ENCODE data around the gene CADPS.

CADPS gene

DNA sequence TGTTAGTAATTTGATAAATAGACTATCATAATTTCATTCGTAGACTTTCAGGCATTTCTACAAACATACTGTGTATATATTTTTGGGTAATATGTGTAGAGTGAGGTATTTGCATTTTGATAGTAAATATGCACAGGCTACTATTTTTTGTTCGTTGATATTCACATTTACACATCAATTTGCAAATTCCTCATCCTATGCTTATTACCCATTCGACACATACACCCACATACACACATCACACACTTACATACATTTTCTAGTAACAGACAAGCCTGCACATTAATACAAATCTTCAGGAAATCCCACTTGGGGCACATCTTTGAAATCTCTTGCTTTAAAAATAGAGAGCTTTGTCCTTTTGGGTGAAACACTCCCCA, 373.9 kb downstream of the CADPS start:
- no peak for DNase-seq (ENCODE audit: low spot score)

DNA sequence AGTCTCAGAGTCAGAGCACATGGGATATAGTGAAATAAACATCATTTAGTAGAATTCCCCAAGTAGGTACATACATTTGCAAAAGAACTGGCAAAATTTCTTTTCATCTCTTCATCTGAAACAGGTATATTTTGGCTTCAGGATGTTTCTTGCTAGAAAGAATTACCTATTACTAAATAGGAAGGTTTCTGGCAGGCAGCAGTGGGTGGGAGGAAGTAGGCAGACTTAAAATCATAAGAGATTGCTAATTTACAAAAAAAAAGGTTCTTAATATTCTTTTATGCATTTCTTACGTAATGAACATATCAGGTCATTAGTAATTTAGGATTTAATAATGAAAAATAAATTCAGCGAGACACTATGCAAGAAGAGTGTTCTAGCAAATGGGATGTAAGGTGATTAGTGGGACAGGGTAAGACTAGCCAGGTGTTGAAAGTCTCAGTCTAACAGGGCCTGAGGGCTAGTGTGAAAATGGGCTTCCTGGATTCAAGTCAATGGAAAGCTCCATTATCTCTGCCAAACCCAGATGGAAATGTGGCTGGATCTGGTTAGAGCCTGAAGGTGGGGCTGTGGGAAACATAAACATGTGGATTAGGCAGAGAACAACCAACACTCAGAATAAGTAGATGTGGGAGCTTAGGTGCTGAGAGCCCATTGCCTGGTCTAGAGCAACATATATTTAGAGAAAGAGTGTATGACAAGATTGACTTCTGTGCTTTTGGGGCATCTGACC, 374.5 kb downstream of the CADPS start:
- DNase-seq (ENCODE audit: low spot score): no peak

DNA sequence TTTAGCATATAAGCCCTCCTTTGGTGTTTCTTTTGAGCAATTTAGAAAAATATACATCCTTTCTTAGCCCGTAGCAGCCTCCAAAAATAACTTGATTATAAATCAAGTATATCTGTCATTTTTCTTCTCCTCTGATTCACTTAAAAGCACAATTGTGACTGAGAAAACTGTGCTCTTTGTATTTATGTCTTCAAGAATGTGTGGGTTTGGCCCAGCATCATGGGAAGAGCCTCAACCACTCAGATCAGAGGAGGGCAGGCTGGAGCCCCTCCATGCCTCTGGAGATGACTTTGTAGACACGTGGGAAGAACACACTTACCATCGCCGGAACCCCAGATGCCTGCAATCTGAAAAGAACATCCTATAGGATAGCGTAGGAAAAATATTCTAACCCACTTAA, 378.1 kb downstream of the CADPS start:
- DNase-seq (ENCODE audit: low spot score): no peak

DNA sequence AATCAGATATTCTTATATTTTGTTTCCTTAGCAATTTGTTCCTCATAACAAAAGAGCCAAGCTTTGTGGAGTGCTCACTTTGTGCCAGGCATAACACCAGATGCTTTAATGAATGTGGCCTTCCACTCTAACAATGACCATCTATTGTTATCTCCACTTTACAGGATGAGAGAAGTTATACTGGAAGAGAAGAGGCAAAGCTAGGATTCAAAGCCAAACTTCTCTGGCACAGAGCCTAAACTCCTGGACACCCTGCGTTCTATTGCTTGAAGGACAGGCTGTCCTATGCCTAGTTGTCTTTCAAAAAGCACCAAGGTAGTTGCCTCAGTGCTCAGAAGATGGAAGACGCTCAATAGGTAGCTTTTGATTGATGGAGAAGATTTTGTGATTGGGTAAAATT, 378.7 kb downstream of the CADPS start:
- no peak for DNase-seq (ENCODE audit: low spot score)

DNA sequence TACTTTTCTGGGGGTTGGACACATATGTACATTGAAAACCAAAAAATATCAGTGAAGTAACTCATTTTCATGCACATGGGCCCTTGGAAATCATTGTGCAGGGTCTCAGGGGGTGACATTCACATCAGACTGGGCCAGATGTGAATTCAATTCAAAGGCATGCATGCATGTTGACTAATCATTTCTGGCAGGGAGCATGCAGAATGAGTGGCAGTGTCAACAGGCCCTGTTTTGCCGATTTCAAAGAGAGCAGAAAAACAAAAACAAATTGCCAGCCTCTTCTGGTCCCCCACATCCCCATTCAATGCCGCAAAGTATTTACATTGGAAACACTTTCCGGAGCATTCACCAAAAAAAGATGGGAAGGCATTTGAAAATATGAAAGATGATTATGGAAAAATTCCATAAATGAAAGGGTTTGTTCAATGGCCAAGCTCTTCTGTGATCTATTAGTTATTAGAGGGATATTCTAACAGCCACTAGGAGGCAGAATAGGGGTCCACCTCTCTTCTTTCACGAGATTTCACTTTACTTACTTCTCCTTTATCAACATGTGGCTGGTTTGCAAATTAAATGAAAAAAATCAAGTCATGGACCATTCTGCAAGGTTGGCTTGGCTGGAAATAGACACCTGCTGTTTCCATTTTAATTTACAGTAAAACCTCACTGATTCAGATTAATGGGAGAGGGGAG, 382.0 kb downstream of the CADPS start:
- no peak for DNase-seq (ENCODE audit: low spot score)

DNA sequence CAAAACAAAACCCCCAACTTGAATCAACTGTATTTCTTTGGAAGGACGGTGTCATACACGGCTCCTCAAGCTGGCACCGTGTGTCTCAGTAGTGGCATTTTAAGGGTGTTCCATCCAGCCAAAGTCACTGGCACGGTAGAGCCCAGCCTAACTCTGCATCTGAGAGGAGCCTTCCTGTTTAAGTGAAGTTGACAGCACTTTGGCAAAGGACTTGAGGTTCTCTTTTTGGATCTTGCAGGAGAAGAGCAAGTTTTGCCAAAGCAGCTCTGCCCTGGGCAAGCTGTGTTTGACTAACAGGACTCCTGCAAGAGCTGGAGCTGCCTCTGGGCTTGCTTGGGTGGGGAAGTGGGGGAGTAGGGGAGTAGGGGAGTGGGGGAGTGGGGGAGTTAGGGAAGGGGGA, 392.3 kb downstream of the CADPS start:
- no peak for DNase-seq (ENCODE audit: low spot score)

DNA sequence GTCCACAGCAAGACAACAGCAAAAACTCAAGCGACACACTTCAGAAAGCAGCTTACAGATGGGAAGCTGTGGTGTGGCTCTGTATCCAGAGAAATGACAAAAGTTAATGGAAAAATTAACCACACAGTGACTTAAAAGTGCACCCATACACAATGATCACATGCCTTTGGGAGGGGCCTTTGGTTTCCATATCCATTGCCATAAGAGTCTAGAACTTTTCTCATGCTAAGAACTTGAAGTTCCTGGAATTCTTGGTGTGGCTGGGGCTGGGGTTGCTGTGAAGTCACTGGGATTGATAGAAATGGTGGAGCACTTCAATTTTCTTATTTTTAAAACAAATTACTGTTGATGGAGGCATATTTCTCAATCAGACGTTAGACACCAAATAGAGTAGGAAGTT, 393.3 kb downstream of the CADPS start:
- DNase-seq (ENCODE audit: low spot score): no peak

DNA sequence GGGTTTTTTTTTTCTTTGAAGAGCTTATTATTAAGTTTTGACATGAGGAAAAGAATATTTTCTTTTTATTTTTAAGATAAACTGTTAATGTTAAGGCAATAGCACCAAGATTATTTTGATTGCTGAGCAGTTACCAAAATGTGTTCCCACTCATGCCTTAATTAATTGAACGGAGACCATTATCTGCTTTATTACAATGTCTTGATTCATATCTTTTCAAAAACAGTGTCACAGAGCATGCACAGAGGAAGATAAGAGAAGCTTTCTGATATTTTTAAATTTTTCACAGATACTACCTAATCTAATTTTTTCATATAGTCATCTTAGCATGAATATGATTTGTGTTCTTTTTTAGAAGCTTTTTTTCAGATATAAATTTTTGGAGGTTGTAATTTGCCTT, 395.2 kb downstream of the CADPS start:
- DNase-seq (ENCODE audit: low spot score): no peak

DNA sequence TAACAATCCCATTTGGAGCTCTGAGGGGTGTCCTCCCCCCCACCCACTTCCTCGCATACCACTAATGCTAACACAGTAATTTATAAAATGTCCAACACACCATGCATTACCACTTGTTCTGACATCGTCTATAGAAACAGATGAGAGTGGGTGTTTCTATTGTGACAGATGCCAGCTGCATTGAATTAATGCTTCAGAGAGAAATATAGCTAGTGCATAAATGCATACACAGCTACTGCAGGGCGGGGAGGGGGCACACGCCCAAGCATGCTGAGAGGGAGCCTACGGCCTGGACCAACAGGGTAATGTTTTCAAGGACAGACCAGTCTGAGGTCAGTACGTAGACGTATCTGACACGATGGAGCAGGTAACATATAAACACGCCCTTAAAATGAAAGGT, 395.9 kb downstream of the CADPS start:
- peak; percentile 46 for DNase-seq (ENCODE audit: low spot score)

DNA sequence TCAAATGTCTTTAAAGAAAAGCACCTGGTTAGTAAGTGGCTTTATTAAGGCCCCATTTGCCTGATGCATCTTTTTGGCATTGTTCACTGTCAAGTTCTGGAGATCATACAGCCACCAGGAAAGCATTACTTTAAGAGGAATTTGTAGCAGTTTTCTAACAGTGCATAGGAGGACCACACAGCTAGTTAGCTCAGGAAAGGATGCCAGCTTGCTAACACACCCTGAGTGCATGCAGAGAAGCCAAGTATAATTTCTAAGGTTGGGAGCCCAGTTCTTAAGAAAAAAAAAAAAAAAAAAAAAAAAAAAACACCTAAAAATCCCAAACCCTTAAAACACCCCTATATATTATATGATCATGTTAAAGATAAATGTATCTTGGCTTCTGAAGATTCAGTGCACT, 399.9 kb downstream of the CADPS start:
- no peak for DNase-seq (ENCODE audit: low spot score)

DNA sequence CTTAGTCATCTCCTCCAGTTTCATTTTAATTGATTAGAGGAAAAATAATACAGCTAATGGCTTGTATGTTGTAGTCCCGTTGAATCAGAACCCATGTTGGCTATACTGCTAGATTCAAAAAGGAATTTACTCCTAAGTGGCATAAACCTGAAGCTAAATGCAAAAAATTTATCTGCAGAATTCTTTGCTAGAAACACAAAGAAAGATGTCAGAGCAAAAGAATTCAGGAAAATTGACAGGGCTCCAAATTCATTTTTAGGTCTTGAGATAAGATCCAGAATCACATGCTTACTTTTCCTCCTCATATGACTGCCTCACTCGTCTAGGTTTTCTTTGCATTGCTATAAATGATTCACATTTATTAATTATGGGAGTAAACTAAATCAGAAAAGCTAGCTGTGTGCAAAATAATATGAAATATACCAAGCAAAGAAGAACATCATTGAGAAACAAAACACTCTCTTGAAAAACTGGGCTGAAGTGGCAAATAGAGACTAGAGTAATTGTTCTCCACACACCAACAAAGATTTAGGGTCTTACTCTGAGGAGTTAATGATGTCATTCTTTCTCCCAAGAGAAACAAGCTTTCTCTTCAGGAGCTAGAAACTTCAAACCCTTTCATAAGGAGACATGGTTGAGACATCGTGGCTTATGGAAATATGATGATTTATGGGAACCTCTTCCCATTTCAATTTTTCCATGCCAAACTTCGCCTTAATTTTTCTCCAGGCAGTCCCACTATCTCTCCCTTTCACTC, 407.1 kb downstream of the CADPS start:
- no peak for DNase-seq (ENCODE audit: low spot score)

DNA sequence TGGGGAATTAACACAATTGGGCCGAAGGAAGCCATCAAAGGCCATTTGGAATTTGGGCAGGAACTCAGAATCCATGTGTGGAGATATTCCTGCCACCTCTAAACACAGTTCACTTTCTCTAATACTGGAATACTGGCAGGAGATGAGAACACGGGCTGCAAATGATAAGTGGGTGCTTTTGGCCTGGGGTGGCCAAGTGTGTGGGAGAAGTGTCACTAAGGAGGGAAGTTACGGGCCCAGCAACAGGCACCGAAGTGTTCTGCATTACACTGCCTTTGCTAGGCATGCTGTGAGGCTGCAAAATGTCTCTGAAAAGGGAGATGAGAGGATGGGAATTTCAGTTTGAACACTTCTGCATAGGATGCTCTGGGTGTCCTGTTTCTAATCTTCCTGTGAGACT, 412.4 kb downstream of the CADPS start:
- DNase-seq (ENCODE audit: low spot score): no peak

DNA sequence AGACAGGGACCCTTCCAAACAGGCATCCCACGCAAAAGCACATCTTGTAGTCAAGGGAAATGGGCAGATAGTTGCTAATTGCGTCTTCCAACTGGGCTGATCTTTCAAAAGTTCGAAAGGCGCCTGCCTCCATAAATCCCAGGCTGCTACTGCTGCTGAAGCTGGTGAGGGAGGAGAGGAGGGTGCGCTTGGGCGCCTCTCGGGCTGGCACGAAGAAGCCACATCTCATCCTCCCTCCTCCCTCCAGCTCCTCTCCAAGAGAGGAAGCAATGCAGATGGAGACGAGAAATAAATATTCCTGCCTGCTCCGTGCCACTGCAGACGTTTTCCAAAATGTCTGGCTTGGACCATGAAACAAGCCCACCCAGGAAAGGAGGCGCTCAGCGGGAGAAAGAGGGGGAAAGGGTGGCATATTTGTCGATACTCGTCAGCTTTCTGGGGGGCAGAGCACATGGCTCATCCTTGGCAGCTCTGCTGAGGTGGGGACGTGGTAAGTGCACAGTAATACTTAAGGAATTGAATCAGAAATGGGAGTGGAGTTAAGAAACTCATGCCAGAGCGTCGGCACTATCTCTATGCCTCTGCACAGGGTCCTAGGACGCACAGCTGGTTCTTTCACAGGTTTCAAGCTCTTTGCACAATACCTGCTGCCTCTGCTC, 413.0 kb downstream of the CADPS start:
- DNase-seq (ENCODE audit: low spot score): no peak

DNA sequence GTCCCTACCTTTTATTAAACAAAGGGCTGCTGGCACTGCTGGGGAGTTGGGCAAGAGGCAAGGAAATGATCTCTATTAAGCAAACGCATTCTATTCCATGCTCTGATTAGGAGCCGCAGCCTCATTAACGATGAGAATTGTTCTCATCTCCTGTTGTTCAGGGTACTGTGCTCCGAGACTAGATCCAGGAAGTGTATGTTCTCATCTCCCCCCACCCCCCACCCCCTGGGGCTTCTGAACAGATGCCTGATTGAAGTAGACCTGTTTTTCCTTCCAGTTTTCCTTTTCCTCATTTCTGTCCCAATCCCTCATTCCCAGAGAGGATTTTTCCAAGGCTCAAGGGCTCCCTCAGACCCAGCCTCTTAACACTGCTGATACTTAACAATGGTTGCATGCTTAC, 420.3 kb downstream of the CADPS start:
- DNase-seq (ENCODE audit: low spot score): no peak

DNA sequence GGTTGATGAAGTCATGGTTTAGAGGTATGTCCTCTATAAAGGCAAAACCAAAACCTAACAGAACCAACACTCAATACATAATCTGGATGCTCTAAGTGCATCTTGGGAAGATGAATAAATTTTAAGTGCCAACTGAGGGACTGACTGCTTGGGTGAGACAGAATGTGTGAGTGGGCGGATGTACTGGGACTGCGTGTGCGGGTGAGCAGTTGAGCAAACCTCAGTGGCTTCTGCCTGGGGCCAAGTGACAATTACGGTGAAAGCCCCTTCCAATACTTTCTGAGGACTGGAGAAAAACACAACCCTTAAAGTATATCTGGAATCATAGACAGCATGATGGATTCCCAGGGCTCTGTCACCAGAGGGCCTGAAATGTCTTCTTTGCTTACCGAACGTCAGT, 421.8 kb downstream of the CADPS start:
- DNase-seq (ENCODE audit: low spot score): no peak

DNA sequence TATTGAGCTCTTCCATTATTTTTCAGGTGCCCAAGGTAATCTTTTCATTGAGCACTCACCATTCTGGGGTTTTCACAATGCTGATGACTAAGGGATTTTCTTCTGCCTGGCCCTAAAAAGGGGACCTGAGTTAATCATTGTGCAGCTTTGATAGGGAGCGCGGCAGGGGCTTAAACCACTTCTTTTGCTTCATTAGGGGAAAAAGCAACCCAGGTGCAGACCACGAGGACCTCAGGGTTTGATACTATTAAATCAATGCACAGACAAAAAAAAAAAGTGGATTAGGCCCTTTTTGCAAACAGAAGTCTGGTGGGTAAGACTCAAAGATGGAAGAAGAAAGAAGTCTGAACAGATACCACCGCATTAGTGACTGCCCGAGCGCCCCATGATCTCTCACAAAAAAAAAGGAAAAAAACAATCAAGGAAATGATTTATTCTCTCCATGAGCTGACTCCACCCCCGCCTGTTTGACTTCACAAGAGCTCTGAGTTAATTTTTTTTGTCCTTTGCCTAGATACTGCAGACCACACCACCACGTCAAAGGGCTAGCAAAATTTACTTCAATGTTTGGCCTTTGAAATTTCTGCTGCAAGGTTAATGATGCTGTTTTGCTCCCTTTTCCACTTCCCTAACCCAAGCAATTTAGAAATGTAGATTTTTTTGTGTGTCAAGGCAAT, 423.9 kb downstream of the CADPS start:
- DNase-seq (ENCODE audit: low spot score): no peak

DNA sequence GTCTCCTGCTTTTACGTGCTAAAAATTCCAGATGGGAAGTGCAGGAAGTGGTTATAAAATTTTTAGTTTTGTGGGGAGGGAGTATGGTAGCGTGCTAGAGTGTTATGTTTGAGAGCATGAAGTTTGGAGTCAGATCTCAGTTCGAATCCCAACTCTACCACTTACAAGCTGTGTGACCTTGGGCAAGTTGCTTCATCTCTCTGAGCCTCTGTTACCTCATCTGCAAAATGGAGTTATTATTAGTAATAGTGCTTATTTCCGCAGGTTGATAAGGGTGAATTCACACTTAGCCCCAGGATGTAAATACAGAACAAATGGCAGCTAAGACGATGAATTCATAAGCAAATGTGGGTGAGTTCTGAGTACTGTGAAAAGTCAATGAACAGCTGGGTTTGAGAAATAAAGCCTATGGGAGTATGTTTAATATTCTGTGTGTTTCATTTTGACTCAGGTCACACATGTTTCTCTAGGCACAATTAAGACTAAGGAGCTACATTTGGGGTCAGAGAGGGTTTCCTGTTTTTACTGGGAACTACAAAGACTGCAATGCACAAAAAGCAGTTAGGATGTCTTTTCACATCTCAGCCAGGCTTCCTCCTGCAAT, 428.8 kb downstream of the CADPS start:
- no peak for DNase-seq (ENCODE audit: low spot score)

DNA sequence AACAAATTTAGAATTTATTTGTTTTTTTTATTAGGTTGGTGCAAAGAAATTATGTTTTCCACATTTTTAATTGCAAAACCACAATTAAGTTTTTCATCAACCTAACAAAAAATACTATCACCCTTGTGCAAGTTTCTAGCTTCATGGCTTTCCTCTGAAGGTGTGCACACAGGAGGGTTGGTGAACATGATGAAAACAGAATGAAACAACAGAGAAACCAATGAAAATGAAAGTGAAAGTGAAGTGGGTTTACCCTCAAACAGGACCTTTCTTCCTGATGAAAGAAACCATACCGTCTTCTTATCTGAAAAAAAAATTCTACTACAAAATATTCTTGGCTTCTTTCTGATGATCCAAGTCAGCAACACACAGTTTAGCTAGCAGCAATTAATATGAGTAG, 429.9 kb downstream of the CADPS start:
- DNase-seq (ENCODE audit: low spot score): no peak

DNA sequence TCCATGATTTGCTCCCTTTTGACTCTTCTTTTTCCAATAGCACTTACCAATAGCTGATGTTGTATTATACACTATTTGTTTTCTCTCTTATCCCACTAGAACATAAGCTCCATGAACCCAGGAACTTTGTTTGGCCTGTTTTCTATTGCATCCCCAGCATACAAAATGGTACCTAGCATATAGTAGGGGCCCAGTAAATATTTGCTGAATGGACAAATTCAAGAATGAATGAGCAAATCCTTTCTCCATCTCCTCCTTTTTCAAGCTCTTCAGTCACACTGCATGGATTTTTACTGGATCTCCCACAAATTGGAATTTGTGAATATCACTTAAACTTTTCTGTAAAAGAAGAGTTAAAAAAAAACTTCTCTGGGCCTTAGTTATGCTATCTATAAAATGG, 435.2 kb downstream of the CADPS start:
- no peak for DNase-seq (ENCODE audit: low spot score)

DNA sequence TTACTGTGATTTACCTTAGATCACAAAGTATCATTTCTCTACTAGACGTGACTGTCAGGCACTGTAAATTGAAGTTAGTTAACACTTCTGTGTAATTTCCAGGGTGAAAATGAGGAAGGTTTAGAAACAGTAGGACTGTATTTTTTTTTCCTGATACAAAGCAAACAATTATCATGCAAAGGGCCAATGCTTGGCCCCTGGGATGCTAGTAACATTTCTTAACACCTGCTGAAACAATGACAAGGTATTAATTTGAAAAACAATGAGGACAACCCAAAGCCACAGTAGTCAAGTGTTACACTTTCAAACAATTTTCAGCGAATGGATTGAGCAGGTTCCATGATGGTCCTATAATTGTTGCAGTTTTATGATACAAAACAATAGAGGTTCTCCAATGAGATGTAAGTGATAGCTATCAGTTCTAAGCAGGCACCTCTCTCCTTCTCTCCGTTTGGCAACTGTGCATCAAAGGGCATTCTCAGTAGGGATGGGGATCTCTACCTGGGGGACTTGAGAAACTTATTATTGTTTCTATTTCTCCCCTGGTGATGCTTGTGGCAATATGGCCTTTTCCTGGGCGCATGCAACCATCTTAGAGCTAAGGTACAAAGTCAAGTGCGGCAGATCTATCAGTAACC, 435.9 kb downstream of the CADPS start:
- no peak for DNase-seq (ENCODE audit: low spot score)

DNA sequence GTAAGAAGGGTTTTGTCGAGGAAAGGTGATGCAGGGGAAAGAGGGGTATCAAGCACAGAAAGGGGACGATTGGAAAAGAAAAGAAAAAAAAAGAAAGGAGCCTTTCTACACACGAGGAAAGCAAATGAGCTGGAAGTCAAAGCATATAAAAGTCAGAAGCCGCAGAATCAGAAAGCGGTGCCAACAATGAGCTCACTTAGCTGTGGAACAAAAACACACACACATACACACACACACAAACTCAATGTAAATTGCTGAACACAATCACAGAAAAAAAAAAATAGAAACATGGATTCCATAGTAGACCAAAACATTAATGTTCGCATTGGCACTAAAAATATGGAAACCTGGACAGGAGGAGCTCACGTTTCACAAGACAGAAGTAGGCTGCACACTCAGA, 438.4 kb downstream of the CADPS start:
- no peak for DNase-seq (ENCODE audit: low spot score)

Data from putamen (tissue), 1 donor.